Stimulated activated CD4-positive, alpha-beta T cell treated with anti-CD3 and anti-CD28 coated beads, Interleukin-15, amount 100 ng/mL, for 48 hours (primary cell): ENCODE data around the gene RAC3.

Source experiments
- DNase-seq, 2 donors: peaks; one replicate each; pipeline ENCODE4 v3.0.0-alpha.2; 2020; ENCODE audit warnings: low read depth in 2 of 2

RAC3 gene

DNA sequence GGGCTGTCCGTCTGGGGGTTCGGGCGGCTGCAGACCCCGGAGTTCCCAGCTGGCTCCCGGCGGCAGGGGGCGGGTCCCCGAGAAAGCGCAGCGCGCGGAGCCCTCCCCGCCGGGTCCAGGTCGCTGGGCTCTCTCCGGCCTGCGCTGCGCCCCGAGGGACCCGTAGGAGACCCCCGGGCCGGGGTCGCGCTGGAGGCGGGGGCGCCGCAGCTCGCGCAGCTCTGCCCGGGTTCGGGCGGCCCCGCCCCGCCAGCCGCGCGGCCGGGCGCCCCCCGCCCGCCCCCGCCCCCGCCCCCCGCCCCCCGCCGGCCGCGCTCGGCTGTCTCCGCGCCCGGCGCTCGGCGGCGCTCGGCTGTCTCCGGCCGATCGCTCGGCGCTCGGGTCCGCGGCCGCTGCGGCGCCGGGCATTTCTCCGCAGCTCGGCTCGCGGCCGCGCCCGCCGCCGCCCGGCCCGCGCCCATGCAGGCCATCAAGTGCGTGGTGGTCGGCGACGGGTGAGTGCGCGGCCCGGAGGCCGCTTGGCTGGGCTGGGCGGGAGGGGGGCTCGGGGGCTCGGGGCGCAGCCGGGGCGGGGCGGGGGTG is at the start of gene RAC3:
TSS of gene RAC3 (plus strand) at position 376 of the 582 bp plus-strand sequence. CDS start at position 460, 84 bp downstream.
- no peak for DNase-seq

DNA sequence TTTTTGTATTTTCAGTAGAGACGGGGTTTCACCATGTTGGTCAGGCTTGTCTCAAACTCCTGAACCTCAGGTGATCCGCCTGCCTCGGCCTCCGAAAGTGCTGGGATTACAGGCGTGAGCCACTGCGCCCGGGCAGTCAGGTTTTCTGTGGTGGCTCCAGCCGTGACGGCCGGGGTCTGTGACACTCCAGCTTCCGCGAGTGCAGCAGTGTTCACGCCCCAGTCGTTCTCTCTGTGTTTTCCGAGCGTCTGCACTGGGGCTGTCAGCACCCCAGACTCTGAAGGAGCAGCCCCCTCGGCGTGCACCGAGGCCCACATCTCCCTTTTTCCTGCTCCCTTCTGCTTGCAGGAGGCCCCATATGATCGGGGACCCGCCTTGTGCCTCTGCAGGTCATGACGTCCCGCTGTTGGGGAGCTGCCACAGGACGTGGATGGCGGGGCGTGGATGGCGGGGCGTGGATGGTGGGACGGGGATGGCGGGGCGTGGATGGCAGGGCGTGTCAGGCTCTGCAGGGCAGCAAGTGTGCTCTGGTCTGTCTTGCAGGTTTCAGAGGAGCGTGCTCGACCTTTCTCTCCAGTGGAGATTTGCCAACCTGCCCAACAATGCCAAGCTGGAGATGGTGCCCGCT is 48.4 kb upstream of the RAC3 start:
- no peak for DNase-seq

DNA sequence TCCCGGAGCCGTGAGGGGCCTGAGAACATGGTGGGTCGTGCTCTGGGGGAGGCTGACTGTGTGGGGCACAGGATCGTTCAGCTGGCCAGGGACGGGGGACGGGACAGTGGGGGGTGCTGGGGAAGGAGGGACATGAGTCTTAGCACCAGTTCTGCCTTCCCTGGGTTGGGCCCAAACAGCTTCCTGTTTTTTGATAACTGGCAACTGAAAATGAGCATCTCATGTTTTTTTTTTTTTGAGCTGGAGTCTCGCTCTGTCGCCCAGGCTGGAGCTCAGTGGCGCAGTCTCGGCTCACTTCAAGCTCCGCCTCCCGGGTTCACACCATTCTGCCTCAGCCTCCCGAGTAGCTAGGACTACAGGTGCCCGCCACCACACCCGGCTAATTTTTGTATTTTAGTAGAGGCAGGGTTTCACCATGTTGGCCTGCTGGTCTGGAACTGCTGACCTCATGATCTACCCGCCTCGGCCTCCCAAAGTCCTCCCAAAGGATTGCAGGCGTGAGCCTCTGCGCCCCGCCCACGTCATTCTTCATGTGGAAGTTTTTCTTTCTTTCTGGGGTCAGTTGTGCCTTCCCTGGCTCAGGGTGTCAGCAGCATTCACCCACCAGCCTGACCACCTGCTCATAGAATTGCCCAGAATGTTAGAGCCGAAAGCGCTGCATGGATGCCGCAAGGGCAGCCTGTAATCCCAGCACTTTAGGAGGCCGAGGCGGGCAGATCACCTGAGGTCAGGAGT is 47.7 kb upstream of the RAC3 start:
- no peak for DNase-seq

DNA sequence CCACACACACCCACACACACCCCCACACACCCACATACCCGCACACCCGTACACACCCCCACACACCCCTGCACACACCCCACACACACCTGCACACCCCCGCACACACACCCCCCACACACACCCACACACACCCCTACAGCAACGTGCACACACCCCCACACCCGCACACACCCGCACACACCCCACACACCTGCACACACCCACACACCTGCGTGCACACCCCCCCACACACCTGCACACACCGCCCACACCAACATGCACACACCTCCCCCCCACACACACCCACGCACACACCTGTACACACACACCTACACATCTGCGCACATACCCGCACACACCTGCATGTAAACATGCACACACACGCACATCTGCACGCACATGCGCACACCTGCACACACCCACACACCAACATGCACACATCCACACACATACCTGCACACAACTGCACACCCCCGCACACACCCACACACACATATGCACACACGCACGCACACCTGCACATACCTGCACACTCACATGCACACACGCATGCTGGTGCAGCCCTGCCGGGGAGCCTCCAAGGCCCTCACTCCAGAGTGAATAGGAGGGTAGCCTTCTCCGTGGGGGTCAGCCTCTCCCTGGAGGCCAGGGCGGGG is 46.6 kb upstream of the RAC3 start:
- no peak for DNase-seq

DNA sequence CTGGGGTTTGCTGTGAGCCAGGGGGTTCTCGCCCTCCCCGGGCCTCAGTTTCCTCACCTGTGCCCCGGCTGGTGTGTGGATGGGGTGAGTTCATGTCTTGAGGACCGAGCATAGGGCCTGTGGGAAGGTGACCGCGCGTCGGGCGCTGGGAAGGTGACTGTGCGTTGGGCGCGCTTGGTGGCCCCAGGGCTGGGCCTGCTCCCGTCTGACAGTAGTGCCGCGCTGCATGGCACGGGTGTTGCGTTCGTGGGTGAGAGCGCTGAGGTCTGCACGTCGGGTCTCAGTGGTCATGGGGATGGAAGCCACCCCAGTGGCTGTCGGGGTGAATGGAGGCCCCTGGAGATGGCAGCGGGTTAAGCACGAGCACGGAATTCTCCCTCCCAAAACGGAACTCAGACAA is 44.9 kb upstream of the RAC3 start:
- DNase-seq = no peak

DNA sequence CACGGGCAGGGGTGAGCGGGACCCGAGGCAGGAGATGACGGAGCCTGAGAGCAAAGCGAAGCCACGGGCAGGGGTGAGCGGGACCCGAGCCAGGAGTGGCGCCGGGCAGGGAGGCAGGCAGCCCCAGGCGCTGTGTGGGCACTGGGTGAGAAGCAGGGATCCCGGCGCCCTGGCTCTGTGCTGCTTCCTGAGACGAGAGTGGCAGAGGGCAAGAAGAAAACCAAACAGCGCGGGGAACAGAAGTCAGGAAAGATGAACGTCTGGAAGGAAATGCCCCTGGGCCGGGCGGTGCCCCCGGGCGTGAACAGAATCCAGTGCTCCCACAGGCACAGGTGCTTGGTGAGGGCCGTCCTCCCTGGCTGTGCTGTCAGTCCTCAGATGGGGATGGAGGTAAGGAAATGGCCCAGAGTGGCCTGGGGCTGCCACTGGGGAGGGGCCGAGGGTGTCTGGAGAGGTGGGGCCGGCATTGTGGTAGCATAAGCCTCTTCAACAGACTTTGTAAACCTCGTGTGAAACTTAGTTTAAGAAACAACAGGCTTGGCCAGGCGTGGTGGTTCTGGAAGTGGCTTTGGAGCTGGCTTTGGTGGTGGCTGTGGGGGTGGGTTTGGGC is 44.2 kb upstream of the RAC3 start:
- no peak for DNase-seq

DNA sequence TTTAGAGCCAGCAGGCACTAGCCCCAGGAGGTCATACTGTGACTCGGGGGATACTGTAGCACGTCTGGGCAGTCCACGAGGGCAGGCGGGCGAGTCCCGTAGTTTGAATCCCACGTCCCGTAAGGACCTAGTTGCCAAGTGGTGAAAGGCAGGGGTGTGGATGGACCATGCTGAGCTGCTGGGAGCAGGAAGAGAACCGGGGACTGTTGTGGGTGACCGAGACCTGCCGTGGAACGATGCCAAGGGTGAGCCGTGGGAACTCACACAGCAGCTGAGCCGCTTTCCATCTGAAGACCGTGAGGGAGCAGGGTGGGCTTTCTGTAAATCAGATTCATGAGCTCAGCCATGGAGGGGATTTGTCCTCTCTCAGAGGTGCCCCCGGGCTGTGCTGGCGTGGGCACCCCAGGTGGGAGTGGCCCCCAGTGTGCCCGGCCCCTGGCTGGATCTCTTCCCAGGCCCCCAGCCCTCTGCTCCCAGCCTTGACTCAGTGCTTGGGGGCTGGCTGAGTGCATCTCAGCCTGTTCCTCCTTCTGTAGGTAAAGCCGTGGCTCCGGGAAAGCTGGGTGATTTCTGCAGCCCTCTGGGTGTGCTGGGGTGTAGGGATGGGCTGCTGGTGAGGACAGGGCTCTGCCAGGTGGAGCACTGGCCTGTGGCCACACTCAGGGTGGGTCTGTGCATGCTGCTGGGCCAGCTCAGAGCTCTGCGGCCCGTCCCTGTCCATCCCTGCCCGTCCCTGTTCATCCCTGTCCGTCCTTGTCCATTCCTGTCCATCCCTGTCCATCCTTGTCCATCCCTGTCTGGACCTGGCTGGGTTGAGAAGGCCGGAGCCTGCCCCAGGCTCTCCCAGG is 40.4 kb upstream of the RAC3 start:
- no peak for DNase-seq

DNA sequence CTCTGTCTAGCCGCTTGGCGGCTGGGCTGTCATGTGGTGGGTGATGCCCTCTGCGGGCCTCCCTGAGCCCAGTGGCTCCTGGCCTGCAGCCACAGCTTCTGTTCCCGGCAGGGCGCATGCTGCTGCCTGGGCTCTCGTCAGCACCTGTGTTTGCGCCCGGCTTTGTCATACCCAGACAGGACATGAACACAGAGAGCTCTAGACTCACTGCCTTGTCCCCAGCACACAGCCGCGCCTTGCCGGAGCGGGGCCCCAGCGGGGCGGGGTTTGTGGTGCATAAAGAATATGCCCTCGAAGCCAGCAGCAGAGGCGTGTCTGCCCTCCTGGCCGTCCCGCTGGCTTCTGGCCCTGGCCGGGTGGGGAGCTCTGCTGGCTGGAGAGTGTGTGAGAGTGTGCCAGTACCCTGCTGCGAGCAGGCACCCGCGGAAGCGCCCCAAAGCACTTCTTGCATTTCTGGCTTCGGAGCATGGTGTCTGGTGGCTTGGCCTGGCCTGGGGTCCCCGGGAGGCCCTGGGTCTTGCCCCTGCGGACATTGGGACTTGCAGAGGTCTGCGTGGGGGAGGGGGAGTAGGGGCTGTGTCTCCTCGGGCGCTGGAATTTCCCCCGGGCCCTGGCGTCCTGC is 39.7 kb upstream of the RAC3 start:
- no peak for DNase-seq

DNA sequence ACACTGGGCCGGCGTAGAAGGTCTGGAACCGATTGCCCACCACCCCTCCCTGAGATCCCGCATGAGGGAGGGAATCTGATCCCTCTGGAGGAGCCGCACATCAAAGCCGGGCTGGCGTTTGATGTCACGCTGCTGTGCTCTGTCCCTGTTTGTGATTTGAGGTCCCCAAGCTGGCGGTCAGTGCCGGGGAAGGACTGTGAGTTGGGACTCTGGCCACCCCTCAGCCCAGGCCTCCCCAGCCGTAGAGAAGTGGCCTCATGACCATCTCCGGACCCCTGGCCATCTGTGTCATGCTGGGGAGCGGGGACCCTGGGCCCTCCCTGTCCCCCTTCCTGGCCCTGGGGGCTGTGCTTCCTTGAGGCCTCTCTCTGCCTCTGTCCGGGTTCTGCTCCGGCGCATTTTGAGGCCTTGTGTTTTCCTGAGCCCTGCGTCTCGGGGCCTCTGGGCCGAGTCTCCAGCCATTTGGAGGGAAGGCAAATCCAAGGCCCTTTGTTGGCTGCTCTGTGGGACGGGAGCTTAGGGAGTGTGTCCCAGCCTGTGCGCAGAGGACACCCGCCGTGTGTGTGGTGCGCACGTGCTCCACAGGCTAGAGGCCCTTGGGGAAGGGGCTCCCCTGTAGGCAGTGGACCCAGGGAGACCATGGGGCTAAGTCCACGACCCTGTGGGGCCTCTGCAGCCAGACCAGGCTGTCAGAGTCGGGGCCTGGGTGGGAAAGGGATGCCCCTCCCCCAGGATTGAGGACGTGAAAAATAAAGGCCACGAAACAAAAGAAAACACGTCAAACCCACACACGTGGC is 39.0 kb upstream of the RAC3 start:
- DNase-seq = no peak

DNA sequence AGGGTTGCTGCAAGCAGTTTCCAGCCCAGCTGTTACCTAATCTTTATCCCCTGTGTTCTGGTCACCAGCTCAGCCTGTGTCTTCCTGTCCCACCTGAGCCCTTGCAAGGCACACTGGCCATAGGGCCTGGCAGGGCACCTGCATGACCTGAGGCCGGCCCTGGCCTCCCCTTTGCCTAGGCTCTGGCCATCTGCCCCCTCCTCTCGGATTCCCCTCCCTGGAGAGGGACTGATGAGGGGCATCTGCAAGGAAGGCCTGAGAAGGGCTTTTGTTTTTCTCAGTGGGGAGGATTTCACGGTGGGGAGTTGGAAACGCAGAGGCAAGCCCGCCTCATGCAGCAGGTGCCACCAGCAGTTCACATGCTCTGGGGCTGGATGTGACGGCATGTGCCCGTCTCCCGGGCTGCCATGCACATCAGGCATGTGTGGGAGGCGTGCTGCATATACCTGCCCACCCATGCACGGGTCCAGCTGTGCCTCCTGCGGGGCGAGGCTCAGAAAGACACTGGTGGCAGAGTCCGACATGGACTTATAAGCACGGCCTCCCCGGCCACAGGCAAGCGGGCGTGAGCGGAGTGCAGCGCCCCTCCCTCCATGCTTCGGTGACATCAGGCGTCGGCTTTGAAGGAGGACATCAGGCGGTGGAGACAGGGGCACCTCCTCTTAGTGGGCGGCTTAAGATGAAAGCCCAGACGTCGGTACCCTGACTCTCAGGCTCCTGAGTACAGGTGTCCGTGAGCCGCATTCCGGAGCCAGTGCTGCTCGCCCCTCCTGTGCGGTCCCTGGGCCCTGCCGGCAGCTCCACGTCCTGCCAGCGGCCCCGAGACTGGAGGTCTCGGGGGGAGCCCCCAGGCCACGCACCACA is 37.5 kb upstream of the RAC3 start:
- DNase-seq = no peak

DNA sequence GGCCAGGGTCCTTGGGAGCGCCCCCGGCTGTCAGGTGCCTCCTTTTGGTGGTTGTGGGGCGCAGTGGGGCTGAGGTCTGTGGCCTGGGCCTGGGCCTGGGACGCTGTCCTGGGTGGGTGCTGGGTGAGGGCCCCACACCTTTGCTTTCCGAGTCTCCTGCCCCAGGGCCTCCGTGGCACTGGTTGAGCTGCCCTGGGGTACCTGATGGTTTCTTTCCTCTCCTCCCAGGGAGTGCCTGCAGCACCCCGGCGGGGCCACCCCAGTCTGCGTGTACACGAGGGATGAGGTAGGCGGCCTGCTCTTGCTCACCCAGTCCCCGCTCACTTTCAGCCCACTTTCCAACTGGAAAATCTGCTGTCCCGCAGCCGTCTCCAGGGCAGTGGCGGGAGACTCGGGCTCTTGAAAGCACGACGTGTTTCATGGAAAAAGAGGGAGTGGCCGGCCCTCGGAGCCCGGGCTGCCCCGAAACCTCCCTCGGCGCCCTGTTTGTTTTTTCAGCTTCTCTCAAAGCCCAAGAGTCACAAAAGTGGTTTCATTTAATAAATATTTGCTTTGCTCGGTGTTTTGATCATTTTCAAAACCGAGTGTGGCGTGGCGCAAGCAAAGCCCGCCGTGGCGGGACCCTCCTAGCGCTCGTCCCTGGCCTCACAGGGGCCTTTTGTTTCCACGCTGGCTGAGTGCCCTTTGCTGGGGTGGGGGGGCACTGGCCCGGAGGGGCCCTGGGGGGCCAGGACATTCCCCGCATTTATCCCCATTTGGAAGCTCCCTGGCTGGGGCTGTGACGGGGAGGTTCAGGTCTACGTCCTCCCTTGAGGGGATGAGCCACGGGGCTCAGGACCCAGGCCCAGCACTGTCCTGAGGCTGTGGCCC is 36.6 kb upstream of the RAC3 start:
- DNase-seq = no peak

DNA sequence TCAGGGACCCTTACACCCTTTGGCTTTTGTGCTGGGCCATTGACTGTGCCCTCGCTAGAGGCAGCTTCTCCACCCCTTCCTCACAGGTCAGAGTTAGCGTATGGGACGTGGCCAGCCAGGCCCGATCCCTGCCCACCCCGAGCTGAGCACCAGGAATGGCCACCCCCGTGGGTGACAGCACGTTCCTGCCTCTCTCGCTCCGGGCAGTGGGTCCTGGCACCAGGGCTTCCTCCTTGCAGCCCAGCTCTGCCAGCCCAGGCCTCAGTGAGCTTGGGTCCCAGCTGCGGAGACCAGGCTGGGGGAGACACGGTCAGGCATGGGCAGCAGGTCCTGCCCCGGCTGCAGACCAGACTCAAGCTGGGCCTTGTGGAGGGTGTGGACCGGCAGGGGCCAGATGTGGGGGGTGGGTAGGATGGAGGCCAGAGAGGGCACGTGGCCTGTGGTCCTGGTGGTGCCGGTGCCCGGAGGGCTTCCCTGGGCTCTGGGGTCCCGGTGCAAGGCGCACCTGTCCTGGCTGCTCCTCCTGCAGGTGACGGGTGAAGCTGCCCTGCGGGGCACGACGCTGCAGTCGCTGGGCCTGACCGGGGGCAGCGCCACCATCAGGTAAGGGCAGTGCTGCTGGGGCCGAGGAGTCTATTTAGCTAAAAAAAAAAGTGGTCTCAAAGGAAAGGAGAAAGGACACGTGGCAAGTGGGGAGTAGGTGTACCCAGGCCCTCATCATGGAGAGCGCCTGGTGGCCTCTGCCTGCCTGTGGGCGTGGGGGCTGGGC is 35.8 kb upstream of the RAC3 start:
- DNase-seq = no peak

DNA sequence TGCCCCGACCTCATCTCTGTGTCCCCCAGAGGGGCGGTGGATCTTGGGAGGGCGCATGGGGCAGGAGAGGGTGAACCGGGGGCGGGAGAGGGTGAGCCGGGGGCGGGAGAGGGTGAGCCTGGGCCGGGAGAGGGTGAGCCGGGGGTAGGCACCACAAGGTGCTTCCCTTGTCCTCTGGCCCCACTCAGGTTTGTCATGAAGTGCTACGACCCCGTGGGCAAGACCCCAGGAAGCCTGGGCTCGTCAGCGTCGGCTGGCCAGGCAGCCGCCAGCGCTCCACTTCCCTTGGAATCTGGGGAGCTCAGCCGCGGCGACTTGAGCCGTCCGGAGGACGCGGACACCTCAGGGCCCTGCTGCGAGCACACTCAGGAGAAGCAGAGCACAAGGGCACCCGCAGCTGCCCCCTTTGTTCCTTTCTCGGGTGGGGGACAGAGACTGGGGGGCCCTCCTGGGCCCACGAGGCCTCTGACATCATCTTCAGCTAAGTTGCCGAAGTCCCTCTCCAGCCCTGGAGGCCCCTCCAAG is 35.2 kb upstream of the RAC3 start:
- DNase-seq = no peak

DNA sequence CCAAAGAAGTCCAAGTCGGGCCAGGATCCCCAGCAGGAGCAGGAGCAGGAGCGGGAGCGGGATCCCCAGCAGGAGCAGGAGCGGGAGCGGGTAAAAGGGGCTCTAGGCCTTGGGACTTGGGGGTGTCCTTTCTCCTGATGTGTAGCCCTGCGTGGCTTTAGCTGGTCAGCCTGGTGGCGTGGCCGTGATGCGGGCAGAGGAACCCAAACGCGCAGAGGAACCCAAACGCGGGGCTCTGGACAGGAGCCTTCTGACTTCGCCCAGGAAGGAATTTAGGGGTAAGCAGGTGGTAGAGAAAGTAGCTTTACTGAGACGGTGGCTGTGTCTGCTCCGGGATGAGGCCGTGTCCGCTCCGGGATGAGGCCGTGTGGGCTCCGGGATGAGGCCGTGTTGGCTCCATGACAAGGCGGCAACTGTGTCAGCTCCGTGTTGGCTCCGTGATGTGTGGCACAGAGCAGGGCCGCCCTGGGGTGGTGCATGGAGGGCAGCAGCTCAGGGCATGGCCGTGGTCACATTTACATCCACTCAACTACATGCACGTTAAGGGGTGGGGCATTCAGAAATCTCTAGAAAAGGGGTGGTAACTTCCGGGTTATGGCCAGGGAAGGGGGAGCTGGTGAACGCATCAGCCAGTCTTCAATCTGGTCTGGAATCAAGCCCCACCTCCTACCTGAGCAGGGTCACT is 34.6 kb upstream of the RAC3 start:
- DNase-seq = no peak

DNA sequence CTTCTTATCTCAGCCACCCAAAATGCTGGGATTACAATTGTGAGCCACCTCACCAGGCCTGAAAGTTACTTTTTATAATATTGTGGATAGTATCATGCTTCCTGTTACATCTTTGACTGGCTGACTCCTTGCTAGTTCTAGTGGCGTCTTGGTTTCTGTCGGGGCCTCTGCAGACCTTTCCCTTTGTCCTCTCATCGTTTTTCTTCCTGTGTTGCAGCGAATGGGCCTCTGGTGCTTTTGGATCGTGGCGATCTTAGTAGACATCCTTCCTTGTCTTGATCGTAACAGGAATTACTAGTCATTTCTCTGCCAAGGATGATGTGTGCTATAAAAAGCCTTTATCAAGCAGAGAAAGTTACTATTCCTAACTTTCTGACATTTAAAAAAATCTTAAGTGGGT is 33.3 kb upstream of the RAC3 start:
- no peak for DNase-seq

DNA sequence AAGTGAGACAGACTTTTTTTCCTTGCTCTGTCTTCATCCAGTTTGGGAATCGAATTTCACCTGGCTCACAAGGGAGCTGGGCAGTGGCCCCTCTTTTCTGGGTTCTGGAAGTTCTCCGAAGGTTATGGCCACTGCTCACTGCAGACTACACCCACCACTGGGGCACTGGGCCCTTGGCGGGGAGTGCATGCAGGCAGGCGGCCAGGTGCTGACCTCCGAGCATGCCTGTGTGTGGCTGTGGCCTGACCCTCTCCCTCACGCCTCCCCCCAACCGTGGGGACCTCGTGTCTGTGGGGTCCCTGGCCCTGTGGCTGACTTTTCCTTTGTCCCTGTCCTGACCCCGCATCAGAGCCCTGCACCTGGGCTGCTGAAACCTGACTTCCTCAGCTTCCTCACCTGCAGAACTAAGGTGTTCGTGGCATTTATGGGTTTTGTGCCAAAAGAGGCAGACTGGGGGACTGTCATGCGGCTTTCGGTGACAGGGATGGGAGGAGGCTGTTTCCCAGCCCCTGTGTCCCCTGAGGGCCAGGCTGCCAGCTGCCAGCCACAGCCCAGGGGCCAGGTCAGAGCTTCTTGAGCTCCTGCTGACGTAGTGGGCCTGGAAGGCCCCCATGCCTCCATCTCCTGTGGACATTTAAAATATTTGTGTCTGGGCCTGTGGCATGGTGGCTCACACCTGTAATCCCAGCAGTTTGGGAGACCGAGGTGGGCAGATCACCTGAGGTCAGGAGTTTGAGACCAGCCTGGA is 32.6 kb upstream of the RAC3 start:
- DNase-seq = no peak
